ENCODE results near the gene UBE2H.

- TF ChIP-seq POLR2A (IDR thresholded peaks at IDR 0.05), result no peak
- no peak for TF ChIP-seq CTCF (IDR thresholded peaks at IDR 0.05)
- TF ChIP-seq POLR2AphosphoS5 (IDR thresholded peaks at IDR 0.05; ENCODE audit: insufficient read depth in 1 of 2, low read depth in 1 of 2), result no peak
Measured at GRCh38 chr7:129865093-129865924, 87.5 kb downstream of the UBE2H start.
